BJ (cell line): ENCODE results near the gene CELF2. TPM values are rescaled to one million over a fixed set of nuclear protein-coding genes. Genes with fewer than 3 reads are reported as not detected.
A peak's percentile ranks its signal among the peaks of the same experiment; 100 is the strongest.

Source experiments
- CTCF ChIA-PET: fragments of 350-600 bp; formaldehyde crosslinking; extraction: SDS; loops from one replicate; lab custom pipeline; 2021; ENCODE audit warnings: antibody characterized with exemption, inconsistent platforms; lab: Yijun Ruan, JAX
- POLR2A ChIA-PET: fragments of 300-600 bp; sonication (Branson Sonifier 250); formaldehyde crosslinking; extraction: SDS; loops from one replicate; lab custom pipeline; 2021; ENCODE audit warnings: antibody characterized with exemption; lab: Charles Lee
- DNase-seq: peaks from one replicate; pipeline ENCODE4 v3.0.0-alpha.2; 2011; ENCODE audit warnings: low read depth
- H3K27me3 ChIP-seq: 2 replicates; pipeline ENCODE4 v1.6.0; 2011; ENCODE audit warnings: low read length; ENCODE audit not compliant: control insufficient read depth, insufficient read depth
- H3K36me3 ChIP-seq: 2 replicates; pipeline ENCODE4 v1.5.1; 2011; ENCODE audit warnings: low read length; ENCODE audit not compliant: control insufficient read depth, insufficient read depth
- H3K4me3 ChIP-seq: 2 replicates; pipeline ENCODE4 v1.5.1; 2011; ENCODE audit warnings: low read depth, mild to moderate bottlenecking, control low read depth, low read length
- polyA plus RNA-seq: library from polyadenylated mRNA; depleted of rRNA; stranded (reverse); fragments of >200 nt; gene quantifications from 2 replicates; pipeline ENCODE4 v1.2.3, GENCODE V29; 2011
- TF ChIP-seq, protein P1 (sequence below): IDR thresholded peaks from 2 replicates; pipeline ENCODE4 v1.5.1; 2011; ENCODE audit warnings: low read depth, mild to moderate bottlenecking, control low read depth, inconsistent platforms, low read length, moderate library complexity; ENCODE audit not compliant: insufficient read depth

The CELF2 gene
- polyA plus RNA-seq, 1 experiment, result 8.8 TPM

DNA sequence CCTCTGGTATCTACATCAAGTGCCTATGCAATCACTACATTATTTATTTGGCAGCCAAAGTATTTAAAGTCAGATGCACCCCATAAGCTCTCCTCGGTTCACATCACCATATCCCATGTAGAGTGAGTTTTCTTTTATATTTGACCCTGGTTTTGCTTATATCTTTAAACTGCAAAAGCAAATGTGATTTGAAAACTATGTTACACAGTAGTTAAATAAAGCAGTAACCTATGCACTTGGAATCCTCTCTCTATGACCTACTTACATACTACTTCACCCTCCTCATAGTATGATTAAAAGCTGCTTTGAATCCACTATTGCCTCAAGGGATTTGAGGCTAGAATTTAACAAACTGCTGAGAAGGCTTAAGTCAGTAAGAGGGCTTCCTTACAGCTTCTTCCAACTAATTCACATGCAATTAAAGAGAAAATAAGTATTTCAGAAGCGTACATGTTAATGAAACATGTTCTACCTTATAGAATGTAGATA is 2.2 kb upstream of the CELF2 start:
- TF ChIP-seq, protein P1, sequence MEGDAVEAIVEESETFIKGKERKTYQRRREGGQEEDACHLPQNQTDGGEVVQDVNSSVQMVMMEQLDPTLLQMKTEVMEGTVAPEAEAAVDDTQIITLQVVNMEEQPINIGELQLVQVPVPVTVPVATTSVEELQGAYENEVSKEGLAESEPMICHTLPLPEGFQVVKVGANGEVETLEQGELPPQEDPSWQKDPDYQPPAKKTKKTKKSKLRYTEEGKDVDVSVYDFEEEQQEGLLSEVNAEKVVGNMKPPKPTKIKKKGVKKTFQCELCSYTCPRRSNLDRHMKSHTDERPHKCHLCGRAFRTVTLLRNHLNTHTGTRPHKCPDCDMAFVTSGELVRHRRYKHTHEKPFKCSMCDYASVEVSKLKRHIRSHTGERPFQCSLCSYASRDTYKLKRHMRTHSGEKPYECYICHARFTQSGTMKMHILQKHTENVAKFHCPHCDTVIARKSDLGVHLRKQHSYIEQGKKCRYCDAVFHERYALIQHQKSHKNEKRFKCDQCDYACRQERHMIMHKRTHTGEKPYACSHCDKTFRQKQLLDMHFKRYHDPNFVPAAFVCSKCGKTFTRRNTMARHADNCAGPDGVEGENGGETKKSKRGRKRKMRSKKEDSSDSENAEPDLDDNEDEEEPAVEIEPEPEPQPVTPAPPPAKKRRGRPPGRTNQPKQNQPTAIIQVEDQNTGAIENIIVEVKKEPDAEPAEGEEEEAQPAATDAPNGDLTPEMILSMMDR, result no peak
- no peaks in the 10 kb centered on the region for H3K36me3 ChIP-seq
- POLR2A ChIA-PET, result no interaction called here
- no peak overlapping the region for H3K4me3 ChIP-seq
- no peak for DNase-seq
- CTCF ChIA-PET, result interaction anchor here (1.0 to 1.2 kb wide), 2 partner anchors 14 to 20 kb away, joined by 4 to 5 read pairs; no protein-coding TSS in a partner anchor
- peaks cover 13% of the 10 kb centered on the region for H3K27me3 ChIP-seq

GRCh38 chr10:11017000-11017569 is 587 bp upstream of the CELF2 start:
- DNase-seq, result no peak
- TF ChIP-seq, protein P1, result no peak
- ChIA-PET CTCF (no interaction called here), POLR2A (no interaction called here)
- H3K4me3 ChIP-seq, result peak overlapping the region; percentile 45
- H3K36me3 ChIP-seq, result no peaks in the 10 kb centered on the region
- peaks cover 15% of the 10 kb centered on the region for H3K27me3 ChIP-seq

DNA sequence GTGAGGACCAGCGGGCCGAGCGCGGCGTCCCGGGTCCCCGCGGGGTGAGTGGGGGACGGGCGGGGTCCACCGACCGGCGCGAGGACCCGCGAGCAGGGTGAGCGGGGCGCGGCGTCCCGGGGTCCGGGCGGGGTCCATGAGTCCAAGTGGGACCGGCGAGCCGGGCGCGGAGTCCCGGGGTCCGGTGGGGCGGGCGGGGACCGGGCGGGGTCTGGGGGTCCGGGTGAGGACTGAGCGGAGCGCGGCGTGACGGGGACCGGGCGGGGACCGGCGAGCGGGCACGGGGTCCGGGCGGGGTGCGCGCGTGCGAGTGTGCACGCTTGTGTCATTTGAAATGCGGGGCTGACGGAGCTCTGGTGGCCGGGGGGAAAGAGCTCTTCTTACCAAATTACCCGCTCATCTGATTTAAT is 765 bp downstream of the CELF2 start:
- TF ChIP-seq, protein P1, result no peak
- CTCF ChIA-PET, result interaction anchor here (0.9 kb wide), 1 partner anchor 188 kb away, joined by 3 read pairs; no protein-coding TSS in a partner anchor
- POLR2A ChIA-PET, result no interaction called here
- DNase-seq, result no peak
- Histone ChIP-seq H3K36me3 (no peaks in the 10 kb centered on the region), H3K27me3 (peaks cover 15% of the 10 kb centered on the region), H3K4me3 (peak overlapping the region; percentile 45)

- ChIA-PET POLR2A (no interaction called here), CTCF (interaction anchor here (0.5 to 0.9 kb wide), 2 partner anchors 148 to 189 kb away, joined by 3 read pairs; no protein-coding TSS in a partner anchor)
- Histone ChIP-seq H3K27me3 (peaks cover 15% of the 10 kb centered on the region), H3K4me3 (peak overlapping the region; percentile 45), H3K36me3 (no peaks in the 10 kb centered on the region)
- TF ChIP-seq, protein P1, result no peak
- no peak for DNase-seq
These were observed 1.4 kb downstream of the CELF2 start for GRCh38 chr10:11018855-11019631.
